ENCODE data around the gene EIF4G3. TPM values are rescaled to one million over a fixed set of nuclear protein-coding genes. Genes with fewer than 3 reads are reported as not detected.

The EIF4G3 gene
- total RNA-seq, 2 donors from 2014 or later = 33.4 to 38.5 TPM

GRCh38 chr1:21105807-21106206, 70.9 kb downstream of the EIF4G3 start:
- Histone ChIP-seq H3K9me3 (no peaks in the 10 kb centered on the region), H3K36me3 (no peaks in the 10 kb centered on the region), H3K4me1 (no peaks in the 10 kb centered on the region), H3K4me3 (no peak overlapping the region), H3K27me3 (no peaks in the 10 kb centered on the region), H3K27ac (no peak overlapping the region)
- TF ChIP-seq CTCF (IDR thresholded peaks at IDR 0.05) = no peak
- no peak for DNase-seq (ENCODE audit: low spot score)

GRCh38 chr1:21104683-21105082, 72.0 kb downstream of the EIF4G3 start:
- Histone ChIP-seq H3K9me3 (no peaks in the 10 kb centered on the region), H3K27me3 (no peaks in the 10 kb centered on the region), H3K4me1 (no peaks in the 10 kb centered on the region), H3K27ac (no peak overlapping the region), H3K36me3 (no peaks in the 10 kb centered on the region), H3K4me3 (no peak overlapping the region)
- DNase-seq (ENCODE audit: low spot score) = no peak
- TF ChIP-seq CTCF (IDR thresholded peaks at IDR 0.05) = no peak

GRCh38 chr1:21100481-21100921, 76.2 kb downstream of the EIF4G3 start:
- no peaks in the 10 kb centered on the region for H3K9me3 ChIP-seq
- H3K4me3 ChIP-seq = no peak overlapping the region
- H3K27me3 ChIP-seq = no peaks in the 10 kb centered on the region
- no peaks in the 10 kb centered on the region for H3K36me3 ChIP-seq
- H3K4me1 ChIP-seq = no peaks in the 10 kb centered on the region
- H3K27ac ChIP-seq = no peak overlapping the region
- DNase-seq (ENCODE audit: low spot score) = no peak
- no peak for TF ChIP-seq CTCF (IDR thresholded peaks at IDR 0.05)

- Histone ChIP-seq H3K9me3 (no peaks in the 10 kb centered on the region), H3K4me1 (no peaks in the 10 kb centered on the region), H3K36me3 (no peaks in the 10 kb centered on the region), H3K4me3 (no peak overlapping the region), H3K27ac (no peak overlapping the region), H3K27me3 (no peaks in the 10 kb centered on the region)
- no peak for DNase-seq (ENCODE audit: low spot score)
- no peak for TF ChIP-seq CTCF (IDR thresholded peaks at IDR 0.05)
These were observed 76.9 kb downstream of the EIF4G3 start for GRCh38 chr1:21099869-21100131.

GRCh38 chr1:21099034-21099868, 77.4 kb downstream of the EIF4G3 start:
- no peak overlapping the region for H3K27ac ChIP-seq
- no peak for TF ChIP-seq CTCF (IDR thresholded peaks at IDR 0.05)
- H3K4me1 ChIP-seq = no peaks in the 10 kb centered on the region
- no peak for DNase-seq (ENCODE audit: low spot score)
- no peak overlapping the region for H3K4me3 ChIP-seq
- H3K9me3 ChIP-seq = no peaks in the 10 kb centered on the region
- H3K27me3 ChIP-seq = no peaks in the 10 kb centered on the region
- no peaks in the 10 kb centered on the region for H3K36me3 ChIP-seq

Data from right atrium auricular region (tissue), 2 donors.